ENCODE results near the gene DNMT1. TPM values are rescaled to one million over a fixed set of nuclear protein-coding genes. Genes with fewer than 3 reads are reported as not detected.
"Not testable (repeated sequence)": the region's sequence is repeated elsewhere in the genome, so short reads cannot be mapped to it uniquely, and the experiment has no call there.

DNMT1 gene
- total RNA-seq, 1 donor from 2014 or later, result 21.4 TPM

DNA sequence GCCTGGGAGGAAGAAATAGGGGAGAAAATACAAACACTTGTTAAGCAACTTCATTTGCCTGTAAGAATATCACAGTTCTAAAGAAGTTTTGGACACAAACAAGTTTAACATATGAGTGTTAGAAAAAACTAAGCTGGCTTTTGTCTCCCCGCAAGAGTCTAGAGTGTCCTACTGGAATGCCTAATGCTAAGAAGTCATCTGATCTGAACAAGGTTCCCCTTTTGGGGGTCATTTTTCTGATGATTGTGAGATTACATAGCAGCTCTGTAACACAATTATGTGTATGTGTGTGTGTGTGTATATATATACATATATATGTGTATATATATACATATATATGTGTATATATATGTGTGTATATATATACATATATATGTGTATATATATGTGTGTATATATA, 12.7 kb downstream of the DNMT1 start:
- DNase-seq, result no peak

GRCh38 chr19:10180459-10180858, 14.3 kb downstream of the DNMT1 start:
- DNase-seq, result no peak

DNA sequence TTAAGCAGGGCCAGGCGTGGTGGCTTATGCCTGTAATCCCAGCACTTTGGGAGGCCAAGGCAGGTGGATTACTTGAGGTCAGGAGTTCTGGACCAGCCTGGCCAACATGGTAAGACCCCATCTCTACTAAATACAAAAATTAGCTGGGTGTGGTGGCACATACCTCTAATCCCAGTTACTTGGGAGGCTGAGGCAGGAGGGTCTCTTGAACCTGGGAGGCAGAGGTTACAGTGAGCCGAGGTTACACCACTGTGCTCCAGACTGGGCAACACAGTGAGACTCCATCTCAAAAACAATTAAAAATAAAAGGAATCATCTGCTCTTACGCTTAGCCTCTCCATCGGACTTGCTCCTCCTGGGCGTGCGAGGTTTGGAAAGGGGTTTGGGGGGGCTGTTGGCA, 14.7 kb downstream of the DNMT1 start:
- DNase-seq, result not testable (repeated sequence)

- DNase-seq, result no peak
Measured at GRCh38 chr19:10173527-10173926, 21.2 kb downstream of the DNMT1 start.

- DNase-seq, result no peak
Measured at GRCh38 chr19:10168386-10168948, 26.3 kb downstream of the DNMT1 start.

DNA sequence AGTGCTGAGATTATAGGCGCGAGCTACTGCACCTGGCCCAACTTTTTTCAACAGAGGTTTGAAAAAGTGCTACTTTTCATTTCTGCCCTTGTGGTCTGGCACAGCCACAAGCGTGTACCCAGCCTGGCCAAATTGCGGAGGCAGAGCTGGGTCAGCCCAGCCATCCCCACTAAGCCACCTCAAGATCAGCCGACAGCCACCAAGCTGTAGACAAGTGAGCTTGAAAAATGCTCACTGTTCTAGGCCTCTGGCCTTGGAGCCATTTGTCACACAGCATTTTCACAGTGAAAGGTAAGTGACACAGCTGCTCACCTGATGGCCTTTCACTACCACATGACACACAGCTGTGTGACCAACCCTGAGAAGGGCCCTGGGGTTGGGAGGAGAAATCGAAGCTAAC, 27.3 kb downstream of the DNMT1 start:
- no peak for DNase-seq

- not testable (repeated sequence) for DNase-seq
Measured at GRCh38 chr19:10166501-10166900, 28.3 kb downstream of the DNMT1 start.

- DNase-seq, result no peak
Measured at GRCh38 chr19:10166046-10166445, 28.7 kb downstream of the DNMT1 start.

GRCh38 chr19:10163536-10163935, 31.2 kb downstream of the DNMT1 start:
- DNase-seq, result no peak

GRCh38 chr19:10159610-10160009, 35.1 kb downstream of the DNMT1 start:
- no peak for DNase-seq

GRCh38 chr19:10158485-10158884, 36.3 kb downstream of the DNMT1 start:
- no peak for DNase-seq

GRCh38 chr19:10158071-10158470, 36.7 kb downstream of the DNMT1 start:
- DNase-seq, result no peak

GRCh38 chr19:10155839-10156238, 38.9 kb downstream of the DNMT1 start:
- DNase-seq, result no peak

GRCh38 chr19:10152100-10152499, 42.7 kb downstream of the DNMT1 start:
- DNase-seq, result no peak

DNA sequence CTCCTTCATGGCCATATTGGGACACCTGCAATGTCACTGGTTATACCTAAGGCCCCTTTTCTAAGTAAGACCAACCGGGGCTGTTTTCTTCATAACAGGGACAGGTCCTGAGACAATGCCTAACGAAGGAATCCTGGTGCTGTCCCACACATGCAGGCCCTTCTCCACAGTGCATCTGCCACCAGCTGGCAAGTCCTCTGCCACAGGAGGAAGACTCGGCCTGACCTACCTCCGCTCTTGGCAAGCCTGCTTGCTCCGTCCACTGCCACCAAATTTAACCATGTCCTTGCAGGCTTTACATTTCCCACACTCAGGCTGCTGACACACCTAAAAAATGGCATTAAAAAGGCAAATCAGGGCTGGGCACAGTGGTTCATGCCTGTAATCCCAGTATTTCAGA, 43.2 kb downstream of the DNMT1 start:
- no peak for DNase-seq

GRCh38 chr19:10149427-10149826, 45.3 kb downstream of the DNMT1 start:
- no peak for DNase-seq

DNA sequence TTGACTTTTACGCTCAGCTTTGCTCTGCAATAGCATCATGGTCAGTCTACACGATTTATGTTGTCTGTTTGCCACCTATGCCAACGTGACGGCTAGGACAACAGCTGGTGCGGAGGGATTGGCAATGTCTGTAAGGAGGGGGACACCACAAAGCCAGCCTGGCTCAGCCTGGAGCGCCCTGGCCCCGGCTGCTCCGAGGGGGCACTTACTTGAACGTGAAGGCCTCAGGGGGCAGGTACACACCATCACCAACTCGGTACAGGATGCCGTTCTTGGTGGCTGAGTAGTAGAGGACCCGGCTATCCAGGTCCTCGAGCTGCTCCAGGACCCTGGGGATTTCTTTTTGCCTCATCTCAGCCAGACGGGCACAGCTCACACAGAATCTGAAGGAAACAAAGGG, 48.6 kb downstream of the DNMT1 start:
- DNase-seq, result no peak

DNA sequence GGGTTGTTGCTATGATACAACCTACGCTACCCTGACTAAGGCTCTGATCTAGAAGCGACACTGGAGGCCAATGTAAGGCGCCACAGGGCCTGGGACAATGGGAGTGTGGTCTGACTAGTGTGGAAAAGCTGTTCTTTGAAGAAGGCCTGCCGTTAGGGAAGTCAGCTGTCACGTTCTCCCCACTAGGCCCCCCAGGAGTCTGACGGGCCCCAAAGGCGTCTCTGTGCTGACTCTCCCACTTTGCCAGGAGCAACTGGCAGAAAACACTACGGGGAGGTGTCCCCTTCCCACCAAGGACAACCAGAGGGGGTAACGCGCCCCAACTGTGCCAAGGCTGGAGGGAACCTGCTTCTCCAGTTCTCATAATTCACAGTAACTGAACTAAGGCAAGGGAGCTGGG, 49.7 kb downstream of the DNMT1 start:
- no peak for DNase-seq

DNA sequence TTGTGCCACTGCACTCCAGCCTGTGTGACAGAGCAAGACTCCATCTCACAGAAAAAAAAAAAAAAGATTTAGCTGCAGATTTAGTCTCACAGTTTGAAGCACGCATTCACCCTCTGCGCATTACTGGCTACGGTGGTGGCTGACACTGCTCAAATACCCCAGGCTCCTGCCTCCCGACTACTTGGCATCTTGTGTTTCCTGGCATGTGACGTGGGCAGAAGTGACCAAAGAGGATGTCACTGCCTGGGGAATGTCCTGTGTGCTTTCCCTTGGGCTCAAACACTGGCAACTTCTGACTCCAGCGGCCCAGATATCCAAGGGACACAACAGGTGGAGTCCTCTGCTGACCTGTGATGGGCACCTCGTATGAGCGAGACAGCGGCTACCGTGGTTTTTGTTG, 50.4 kb downstream of the DNMT1 start:
- DNase-seq, result no peak

DNA sequence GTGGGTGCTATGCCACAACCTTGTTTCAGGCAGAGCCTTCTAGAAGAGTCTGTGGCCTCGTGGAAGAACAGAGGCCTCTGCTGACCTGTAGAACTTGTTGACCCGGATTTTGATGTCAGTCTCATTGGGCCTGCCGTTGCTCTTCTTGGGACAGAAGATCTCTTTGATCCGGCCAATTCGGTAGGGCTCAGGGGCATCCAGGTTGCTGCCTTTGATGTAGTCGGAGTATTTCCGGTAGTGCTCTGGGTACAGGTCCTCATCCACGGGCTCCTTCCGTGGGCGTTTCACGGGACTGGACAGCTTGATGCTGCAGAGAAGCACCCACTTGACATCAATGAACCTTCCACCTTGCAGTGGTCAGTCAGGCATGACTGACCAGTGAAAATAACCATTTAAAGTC, 51.1 kb downstream of the DNMT1 start:
- DNase-seq, result no peak

DNA sequence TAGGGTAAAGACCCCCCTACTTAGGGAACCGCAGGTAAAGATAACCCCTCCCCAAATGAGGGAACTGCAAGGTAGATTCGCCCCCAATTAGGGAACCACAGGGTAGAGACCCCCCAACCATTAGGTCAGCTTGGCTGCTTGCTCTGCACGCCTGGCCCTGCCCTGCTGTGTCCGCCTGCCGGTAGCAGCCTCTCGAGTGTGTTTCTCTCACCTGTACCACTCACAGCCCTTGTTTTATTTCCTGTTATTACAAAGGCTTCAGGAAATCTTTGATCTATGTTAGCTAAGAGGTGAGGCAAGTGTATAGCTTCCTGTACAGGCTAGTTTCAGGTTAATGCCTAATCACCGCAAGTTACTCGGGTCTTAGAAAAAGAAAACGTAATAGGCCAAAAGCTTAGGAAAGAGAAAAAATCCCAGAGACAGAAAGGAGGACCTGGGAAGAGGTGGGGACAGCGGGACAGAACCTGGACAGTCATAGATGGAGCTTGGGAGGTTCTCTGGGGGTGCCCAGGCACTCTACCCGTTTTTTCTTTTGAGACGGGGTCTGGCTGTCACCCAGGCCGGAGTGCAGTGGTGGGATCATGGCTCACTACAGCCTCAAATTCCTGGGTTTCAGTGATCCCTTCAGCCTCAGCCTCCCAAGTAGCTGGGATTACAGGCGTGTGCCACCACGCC, 51.9 kb downstream of the DNMT1 start:
- no peak for DNase-seq

GRCh38 chr19:10141973-10142372, 52.8 kb downstream of the DNMT1 start:
- DNase-seq, result no peak

DNA sequence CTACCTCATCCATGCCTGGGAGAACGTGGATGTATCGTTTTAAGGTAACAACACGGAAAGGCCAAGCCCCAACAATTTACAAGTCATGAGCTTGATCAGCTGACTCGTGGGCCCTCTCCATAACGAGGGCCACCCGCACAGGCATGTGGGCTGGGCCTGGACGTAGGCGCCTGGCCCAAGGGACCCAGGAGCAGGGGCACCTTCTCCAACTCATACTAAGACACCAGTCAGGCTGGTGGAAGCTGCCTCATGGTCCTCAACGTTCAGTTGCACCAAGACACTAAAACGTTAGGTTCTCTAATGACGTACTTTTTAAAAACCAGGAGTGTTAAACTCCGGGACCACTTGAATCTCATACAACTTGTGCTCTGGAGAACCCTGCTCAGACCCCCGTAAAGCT, 53.3 kb downstream of the DNMT1 start:
- DNase-seq, result no peak

- DNase-seq, result no peak
Measured at GRCh38 chr19:10139952-10140351, 54.8 kb downstream of the DNMT1 start.

Measured in occipital lobe (tissue), 2 donors.